CD4-positive, alpha-beta memory T cell (primary cell): ENCODE results near the gene CIROP. TPM values are rescaled to one million over a fixed set of nuclear protein-coding genes. Genes with fewer than 3 reads are reported as not detected.
"Not testable (repeated sequence)": the region's sequence is repeated elsewhere in the genome, so short reads cannot be mapped to it uniquely, and the experiment has no call there.

Source experiments
- CTCF ChIA-PET: fragments of 350-600 bp; sonication (Branson Sonifier 250); formaldehyde crosslinking; loops from one replicate; lab custom pipeline; 2021; ENCODE audit warnings: inconsistent platforms; ENCODE audit not compliant: partially characterized antibody; lab: Charles Lee
- POLR2A ChIA-PET: fragments of 350-600 bp; sonication (Branson Sonifier 250); formaldehyde crosslinking; loops from one replicate; lab custom pipeline; 2021; ENCODE audit not compliant: partially characterized antibody; lab: Charles Lee
- DNase-seq, 5 donors: peaks; one replicate each; pipeline versions ENCODE4 v3.0.0 to v3.0.0-alpha.2; 2020 to 2022; ENCODE audit warnings: mixed read lengths in 1 of 5
- H3K27ac ChIP-seq: one replicate; pipeline ENCODE4 v1.7.0; 2013; ENCODE audit warnings: low read depth, low read length
- H3K27me3 ChIP-seq: 2 replicates; pipeline ENCODE4 v1.7.0; 2013; ENCODE audit warnings: mild to moderate bottlenecking, low read length, moderate library complexity; ENCODE audit not compliant: insufficient read depth
- H3K36me3 ChIP-seq: 2 replicates; pipeline ENCODE4 v1.7.0; 2013; ENCODE audit warnings: mild to moderate bottlenecking, low read length, moderate library complexity; ENCODE audit not compliant: insufficient read depth
- H3K4me1 ChIP-seq: 2 replicates; pipeline ENCODE4 v1.7.0; 2013; ENCODE audit warnings: mild to moderate bottlenecking, low read length, moderate library complexity; ENCODE audit not compliant: insufficient read depth
- H3K4me3 ChIP-seq, 2 donors: one replicate each; pipeline ENCODE4 v1.7.0; 2013; ENCODE audit warnings: low read length in 2 of 2, mild to moderate bottlenecking in 1 of 2
- H3K9me3 ChIP-seq, 2 donors: one replicate each; pipeline ENCODE4 v1.7.0; 2013; ENCODE audit warnings: low read length in 2 of 2, control low read depth in 1 of 2; ENCODE audit not compliant: control insufficient read depth in 1 of 2
- H3K27ac Mint-ChIP-seq, 7 donors: one replicate each; pipeline ENCODE4 v1.8.0; 2020 to 2021; ENCODE audit warnings: mixed read lengths in 7 of 7, mild to moderate bottlenecking in 6 of 7, inconsistent platforms in 3 of 7, moderate library complexity in 3 of 7
- H3K27me3 Mint-ChIP-seq, 2 donors: one replicate each; pipeline ENCODE4 v1.8.0; 2020 to 2021; ENCODE audit warnings: mixed read lengths in 2 of 2
- H3K36me3 Mint-ChIP-seq, 2 donors: one replicate each; pipeline ENCODE4 v1.8.0; 2020 to 2021; ENCODE audit warnings: mixed read lengths in 2 of 2, inconsistent platforms in 1 of 2, mild to moderate bottlenecking in 1 of 2
- H3K4me1 Mint-ChIP-seq, 4 donors: one replicate each; pipeline ENCODE4 v1.8.0; 2020 to 2021; ENCODE audit warnings: mixed read lengths in 4 of 4, mild to moderate bottlenecking in 1 of 4
- H3K4me3 Mint-ChIP-seq, 8 donors: one replicate each; pipeline ENCODE4 v1.8.0; 2020 to 2021; ENCODE audit warnings: mixed read lengths in 8 of 8, mild to moderate bottlenecking in 7 of 8, moderate library complexity in 6 of 8, inconsistent platforms in 3 of 8
- H3K9me3 Mint-ChIP-seq, 8 donors: one replicate each; pipeline ENCODE4 v1.8.0; 2020 to 2021; ENCODE audit warnings: mixed read lengths in 8 of 8, mild to moderate bottlenecking in 5 of 8, inconsistent platforms in 3 of 8, moderate library complexity in 1 of 8
- intact Hi-C: fragments of 100-400 bp; cut with micrococcal nuclease; formaldehyde crosslinking; loops from one replicate; pipeline ENCODE4 v1.15.1; 2023
- polyA plus RNA-seq, 2 donors: library from polyadenylated mRNA; unstranded; fragments of 300-500 nt; fragmentation: Illumina TruSeq; gene quantifications; one replicate each; pipeline ENCODE4 v1.2.3, GENCODE V29; 2021
- total RNA-seq, 2 experiments: library from RNA; stranded (reverse); gene quantifications; one replicate each; pipeline ENCODE4 v1.2.3, GENCODE V29; 2021

Gene CIROP
- total and polyA plus RNA-seq, 4 experiments from 2014 or later = not detected

GRCh38 chr14:23113431-23114119, 8.8 kb upstream of the CIROP start:
- no peaks in the 10 kb centered on the region for H3K9me3 ChIP-seq
- intact Hi-C loops = no loop called here
- H3K4me1 Mint-ChIP-seq = peaks cover 1 to 26% (median 5%) of the 10 kb centered on the region in 4 donors
- peaks cover 0 to 3% of the 10 kb centered on the region in 2 donors for H3K27me3 Mint-ChIP-seq
- DNase-seq = no peak
- no peak overlapping the region for H3K4me3 ChIP-seq
- H3K27me3 ChIP-seq = no peaks in the 10 kb centered on the region
- H3K36me3 ChIP-seq = no peaks in the 10 kb centered on the region
- H3K4me3 Mint-ChIP-seq = no peak overlapping the region
- H3K27ac Mint-ChIP-seq = no peak overlapping the region
- H3K36me3 Mint-ChIP-seq = no peaks in the 10 kb centered on the region
- ChIA-PET CTCF (interaction anchor here (0.9 to 2.5 kb wide), 4 partner anchors 7 to 45 kb away, joined by 3 to 14 read pairs (median 6); no protein-coding TSS in a partner anchor), POLR2A (interaction anchor here (0.5 to 1.3 kb wide), 3 partner anchors 18 to 932 kb away, joined by 3 read pairs; partner anchors contain the start of genes ACIN1 and C14orf119)
- H3K9me3 Mint-ChIP-seq = no peaks in the 10 kb centered on the region
- H3K4me1 ChIP-seq = peaks cover 31% of the 10 kb centered on the region
- H3K27ac ChIP-seq = no peak overlapping the region

GRCh38 chr14:23112359-23113178, 7.8 kb upstream of the CIROP start:
- H3K4me3 ChIP-seq = no peak overlapping the region
- peaks cover 21% of the 10 kb centered on the region for H3K4me1 ChIP-seq
- POLR2A ChIA-PET = interaction anchor here (0.5 to 1.2 kb wide), 3 partner anchors 18 to 933 kb away, joined by 3 read pairs; partner anchors contain the start of genes ACIN1 and C14orf119
- no peak overlapping the region for H3K27ac ChIP-seq
- intact Hi-C loops = no loop called here
- H3K27me3 ChIP-seq = no peaks in the 10 kb centered on the region
- H3K9me3 ChIP-seq = no peaks in the 10 kb centered on the region
- Mint-ChIP-seq H3K36me3 (no peaks in the 10 kb centered on the region), H3K4me1 (peaks cover 0 to 16% (median 3%) of the 10 kb centered on the region in 4 donors), H3K27ac (no peak overlapping the region), H3K9me3 (no peaks in the 10 kb centered on the region), H3K27me3 (peaks cover 0 to 3% of the 10 kb centered on the region in 2 donors), H3K4me3 (no peak overlapping the region)
- CTCF ChIA-PET = interaction anchor here (0.9 to 2.5 kb wide), 6 partner anchors 8 to 44 kb away, joined by 3 to 14 read pairs (median 4); no protein-coding TSS in a partner anchor
- DNase-seq = no peak
- H3K36me3 ChIP-seq = no peaks in the 10 kb centered on the region

- no peak for DNase-seq
- Histone ChIP-seq H3K27ac (no peak overlapping the region), H3K9me3 (no peaks in the 10 kb centered on the region), H3K4me3 (no peak overlapping the region), H3K4me1 (peaks cover 6% of the 10 kb centered on the region), H3K36me3 (no peaks in the 10 kb centered on the region), H3K27me3 (no peaks in the 10 kb centered on the region)
- Mint-ChIP-seq H3K4me3 (no peak overlapping the region), H3K27ac (no peak overlapping the region), H3K36me3 (no peaks in the 10 kb centered on the region), H3K4me1 (peaks cover 0 to 6% (median under 1%) of the 10 kb centered on the region in 4 donors), H3K9me3 (no peaks in the 10 kb centered on the region), H3K27me3 (peaks cover 0 to 3% of the 10 kb centered on the region in 2 donors)
- CTCF ChIA-PET = interaction anchor here (0.6 to 2.5 kb wide), 4 partner anchors 10 to 520 kb away, joined by 4 to 14 read pairs (median 4); no protein-coding TSS in a partner anchor
- intact Hi-C loops = no loop called here
- POLR2A ChIA-PET = no interaction called here
Measured at GRCh38 chr14:23110579-23111365, 6.0 kb upstream of the CIROP start.

GRCh38 chr14:23109769-23110168, 5.0 kb upstream of the CIROP start:
- H3K4me3 Mint-ChIP-seq = no peak overlapping the region
- H3K4me1 ChIP-seq = peaks cover 3% of the 10 kb centered on the region
- peaks cover 0 to 6% (median under 1%) of the 10 kb centered on the region in 4 donors for H3K4me1 Mint-ChIP-seq
- no peak overlapping the region for H3K27ac Mint-ChIP-seq
- no peaks in the 10 kb centered on the region for H3K27me3 Mint-ChIP-seq
- H3K27me3 ChIP-seq = no peaks in the 10 kb centered on the region
- H3K36me3 Mint-ChIP-seq = no peaks in the 10 kb centered on the region
- ChIA-PET CTCF (interaction anchor here (0.7 to 2.0 kb wide), 5 partner anchors 10 to 54 kb away, joined by 3 to 6 read pairs (median 4); no protein-coding TSS in a partner anchor), POLR2A (no interaction called here)
- H3K9me3 Mint-ChIP-seq = no peaks in the 10 kb centered on the region
- H3K36me3 ChIP-seq = no peaks in the 10 kb centered on the region
- H3K9me3 ChIP-seq = no peaks in the 10 kb centered on the region
- no peak overlapping the region for H3K27ac ChIP-seq
- intact Hi-C loops = no loop called here
- DNase-seq = no peak
- H3K4me3 ChIP-seq = no peak overlapping the region

- CTCF ChIA-PET = interaction anchor here (0.6 to 2.0 kb wide), 3 partner anchors 11 to 39 kb away, joined by 3 to 6 read pairs (median 6); no protein-coding TSS in a partner anchor
Measured at GRCh38 chr14:23108169-23108568, 3.4 kb upstream of the CIROP start.

GRCh38 chr14:23107620-23108019, 2.8 kb upstream of the CIROP start:
- H3K4me1 Mint-ChIP-seq, H3K4me3 Mint-ChIP-seq, intact Hi-C loops: not testable (repeated sequence)

More at GRCh38 chr14:23108169-23108568, 3.4 kb upstream of the CIROP start:
- H3K9me3 ChIP-seq, H3K4me1 ChIP-seq, H3K4me1 Mint-ChIP-seq, H3K36me3 Mint-ChIP-seq, H3K4me3 ChIP-seq, intact Hi-C loops, DNase-seq, POLR2A ChIA-PET, H3K4me3 Mint-ChIP-seq, H3K27me3 Mint-ChIP-seq, H3K9me3 Mint-ChIP-seq, H3K27ac ChIP-seq, H3K27ac Mint-ChIP-seq, H3K27me3 ChIP-seq, H3K36me3 ChIP-seq: not testable (repeated sequence)

More at GRCh38 chr14:23107620-23108019, 2.8 kb upstream of the CIROP start:
- H3K27ac ChIP-seq, H3K4me1 ChIP-seq, H3K4me3 ChIP-seq, H3K36me3 Mint-ChIP-seq, POLR2A ChIA-PET, H3K9me3 Mint-ChIP-seq, H3K27ac Mint-ChIP-seq, CTCF ChIA-PET, H3K9me3 ChIP-seq, DNase-seq, H3K36me3 ChIP-seq, H3K27me3 ChIP-seq, H3K27me3 Mint-ChIP-seq: not testable (repeated sequence)
